Mucosa of descending colon (tissue), 3 donors: ENCODE measurements around the gene ANKRD44. TPM values are rescaled to one million over a fixed set of nuclear protein-coding genes. Genes with fewer than 3 reads are reported as not detected.
"Not testable (repeated sequence)": the region's sequence is repeated elsewhere in the genome, so short reads cannot be mapped to it uniquely, and the experiment has no call there.

ENCODE experiments used
- ATAC-seq: fragments of 200-7000 bp; cut with Tn5 transposase; one replicate; pipeline ENCODE4 v1.9.1; 2020; ENCODE audit warnings: mild to moderate bottlenecking, moderate library complexity
- DNase-seq, 3 donors: peaks; one replicate each; pipeline ENCODE4 v3.0.0-alpha.2; 2020
- H3K36me3 ChIP-seq: fragments of 200-600 bp; one replicate; pipeline ENCODE4 v1.8.0; 2021; ENCODE audit warnings: low read depth, mild to moderate bottlenecking
- H3K4me1 ChIP-seq: fragments of 200-600 bp; one replicate; pipeline ENCODE4 v1.8.0; 2021; ENCODE audit warnings: low read depth, mild to moderate bottlenecking
- H3K4me3 ChIP-seq: fragments of 200-600 bp; one replicate; pipeline ENCODE4 v1.8.0; 2021; ENCODE audit warnings: mild to moderate bottlenecking
- H3K9me3 ChIP-seq: fragments of 200-600 bp; one replicate; pipeline ENCODE4 v1.8.0; 2021; ENCODE audit warnings: mild to moderate bottlenecking
- intact Hi-C, 2 donors: fragments of 100-400 bp; cut with DNase I in 1 of 2; cut with micrococcal nuclease in 1 of 2; formaldehyde crosslinking; loops; one replicate each; pipeline versions ENCODE4 v1.11.0 to v1.11.1; 2022; cut with DNase I, micrococcal nuclease
- total RNA-seq, 3 donors: library from RNA; stranded (reverse); fragmentation: NEBNext Ultra II Directional in 2 of 3; extraction: Animal tissue kit (Norgen Biotek cat#: 25700) in 2 of 3; gene quantifications; one replicate each; pipeline versions ENCODE4 v1.2.1 to v1.2.4, GENCODE V29; 2021 to 2023
- TF ChIP-seq, protein P1 (sequence below): fragments of 200-600 bp; IDR thresholded peaks from one replicate; pipeline ENCODE4 v1.8.0; 2022; ENCODE audit warnings: antibody characterized with exemption, mild to moderate bottlenecking
- donor health status: DM: no; HTN: no; CAD: no; lungs with moderate emphysema.
- donor health status: DM: no; HTN: no; CAD: no.
- donor health status: DM: no; HTN: yes; CAD: no.

Gene ANKRD44
- total RNA-seq, 3 donors from 2014 or later = 9.7 to 25.7 (median 13.7) TPM

DNA sequence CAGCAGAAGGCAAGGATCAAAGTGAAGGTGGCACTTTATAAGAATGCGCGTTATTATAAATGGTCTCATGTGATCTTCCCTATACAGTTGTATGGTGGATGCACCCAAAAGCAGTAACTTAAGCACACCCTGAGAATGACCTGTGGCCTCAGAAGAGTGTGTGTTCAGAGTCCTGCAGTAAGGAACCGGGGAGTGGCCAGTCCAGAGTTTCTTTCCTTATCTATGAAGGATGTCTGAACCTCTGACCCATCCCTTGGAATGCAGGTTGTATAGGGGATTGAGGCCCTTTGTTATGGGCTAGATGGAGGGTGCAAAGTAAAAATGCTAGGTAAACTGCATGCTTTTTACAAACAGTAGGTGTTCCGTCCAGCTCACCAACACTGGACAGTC lies 43.6 kb upstream of the ANKRD44 start:
- intact Hi-C loops = no loop called here
- H3K4me3 ChIP-seq = no peak overlapping the region
- ATAC-seq (peak; percentile 55), DNase-seq (peak in 1 of 3 donors; percentile 13)
- H3K9me3 ChIP-seq = no peaks in the 10 kb centered on the region
- no peaks in the 10 kb centered on the region for H3K4me1 ChIP-seq
- no peaks in the 10 kb centered on the region for H3K36me3 ChIP-seq
- TF ChIP-seq, protein P1, sequence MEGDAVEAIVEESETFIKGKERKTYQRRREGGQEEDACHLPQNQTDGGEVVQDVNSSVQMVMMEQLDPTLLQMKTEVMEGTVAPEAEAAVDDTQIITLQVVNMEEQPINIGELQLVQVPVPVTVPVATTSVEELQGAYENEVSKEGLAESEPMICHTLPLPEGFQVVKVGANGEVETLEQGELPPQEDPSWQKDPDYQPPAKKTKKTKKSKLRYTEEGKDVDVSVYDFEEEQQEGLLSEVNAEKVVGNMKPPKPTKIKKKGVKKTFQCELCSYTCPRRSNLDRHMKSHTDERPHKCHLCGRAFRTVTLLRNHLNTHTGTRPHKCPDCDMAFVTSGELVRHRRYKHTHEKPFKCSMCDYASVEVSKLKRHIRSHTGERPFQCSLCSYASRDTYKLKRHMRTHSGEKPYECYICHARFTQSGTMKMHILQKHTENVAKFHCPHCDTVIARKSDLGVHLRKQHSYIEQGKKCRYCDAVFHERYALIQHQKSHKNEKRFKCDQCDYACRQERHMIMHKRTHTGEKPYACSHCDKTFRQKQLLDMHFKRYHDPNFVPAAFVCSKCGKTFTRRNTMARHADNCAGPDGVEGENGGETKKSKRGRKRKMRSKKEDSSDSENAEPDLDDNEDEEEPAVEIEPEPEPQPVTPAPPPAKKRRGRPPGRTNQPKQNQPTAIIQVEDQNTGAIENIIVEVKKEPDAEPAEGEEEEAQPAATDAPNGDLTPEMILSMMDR = no peak

DNA sequence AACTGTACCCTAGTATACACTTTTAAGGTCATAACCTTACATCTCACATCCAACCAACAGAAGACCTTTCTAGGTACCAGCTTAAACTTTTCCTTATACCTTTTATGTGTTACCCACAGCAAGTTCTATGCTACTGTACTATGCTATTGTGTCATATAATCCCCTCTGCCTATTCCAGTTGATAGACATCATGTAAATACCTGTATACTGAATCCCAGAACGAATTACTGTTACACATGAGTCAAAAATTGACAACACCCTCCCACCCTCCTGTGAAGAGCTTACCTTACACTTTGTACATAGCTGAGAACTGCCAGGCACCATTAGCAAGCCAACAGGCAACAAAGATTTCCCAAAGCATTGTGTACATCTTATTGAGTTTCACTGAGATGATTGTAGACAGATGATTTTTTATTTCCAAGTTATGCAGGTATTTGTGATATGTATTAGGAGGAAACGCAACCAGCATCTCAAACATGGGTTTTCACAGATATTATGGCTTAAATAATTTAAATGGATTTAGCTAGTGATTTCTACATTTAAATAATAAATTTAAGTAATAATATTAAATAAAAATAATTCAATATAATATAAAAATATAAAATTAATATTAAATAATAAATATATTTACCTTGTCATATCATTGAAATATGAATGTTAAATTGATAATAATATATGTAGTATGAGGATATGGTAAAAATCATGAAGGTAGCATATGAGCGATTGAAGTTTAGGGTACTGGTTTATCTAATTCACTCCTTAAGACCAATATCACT lies 43.0 kb upstream of the ANKRD44 start:
- H3K4me1 ChIP-seq = no peaks in the 10 kb centered on the region
- no peak for DNase-seq
- H3K36me3 ChIP-seq = no peaks in the 10 kb centered on the region
- TF ChIP-seq, protein P1 = no peak
- intact Hi-C loops = no loop called here
- no peak overlapping the region for H3K4me3 ChIP-seq
- no peak for ATAC-seq
- H3K9me3 ChIP-seq = no peaks in the 10 kb centered on the region

DNA sequence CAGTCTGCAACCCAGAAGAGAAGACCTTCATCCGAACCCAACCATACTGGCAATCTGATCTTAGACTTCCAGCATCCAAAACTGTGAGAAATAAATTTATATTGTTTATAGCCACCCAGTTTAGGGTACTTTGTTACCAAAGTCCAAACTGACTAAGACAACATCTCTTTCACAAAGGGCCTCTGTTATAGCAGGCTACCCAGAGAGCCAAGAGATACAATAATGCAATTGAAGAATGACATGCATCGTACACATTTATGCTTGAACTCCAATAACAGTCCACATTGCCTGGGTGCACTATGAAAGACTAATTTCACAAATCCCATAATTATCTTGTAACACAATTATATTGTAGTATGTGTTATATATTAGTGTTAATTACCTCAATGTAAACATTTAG lies 39.1 kb upstream of the ANKRD44 start:
- intact Hi-C loops = no loop called here
- Histone ChIP-seq H3K4me3 (no peak overlapping the region), H3K9me3 (no peaks in the 10 kb centered on the region), H3K4me1 (no peaks in the 10 kb centered on the region), H3K36me3 (no peaks in the 10 kb centered on the region)
- TF ChIP-seq, protein P1 = no peak
- ATAC-seq = peak; percentile 65
- DNase-seq = no peak

DNA sequence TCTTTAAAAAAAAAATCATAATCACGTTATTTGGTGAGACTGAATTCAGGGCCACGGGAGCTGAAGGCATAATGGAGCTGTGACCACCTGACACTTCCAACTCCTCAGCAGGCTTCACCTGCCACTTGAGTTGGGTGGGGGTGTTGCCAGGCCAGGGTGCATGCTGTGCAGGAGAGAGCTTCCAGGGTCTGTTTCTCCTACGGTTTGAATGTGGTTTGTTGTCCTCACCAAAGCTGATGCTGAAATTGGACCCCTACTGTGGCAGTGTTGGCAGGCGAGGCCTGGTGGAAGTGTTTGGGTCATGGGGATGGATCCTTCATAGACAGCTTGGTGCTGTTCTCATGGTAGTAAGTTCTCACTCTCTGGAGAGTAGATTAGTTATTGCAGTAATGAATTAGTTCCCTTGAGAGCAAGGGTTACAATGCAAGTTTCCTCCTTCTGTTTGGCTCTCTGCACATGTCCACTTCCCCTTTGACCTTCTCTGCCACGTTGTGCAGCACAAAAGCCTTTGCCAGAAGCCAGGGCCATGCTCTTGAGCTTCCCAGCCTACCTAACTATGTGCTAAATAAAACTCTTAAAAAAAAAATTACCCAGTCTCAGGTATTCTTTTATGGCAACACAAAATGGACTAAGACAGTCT lies 38.3 kb upstream of the ANKRD44 start:
- Histone ChIP-seq H3K4me1 (no peaks in the 10 kb centered on the region), H3K9me3 (no peaks in the 10 kb centered on the region), H3K4me3 (no peak overlapping the region), H3K36me3 (no peaks in the 10 kb centered on the region)
- ATAC-seq (no peak), DNase-seq (no peak)
- TF ChIP-seq, protein P1 = no peak
- intact Hi-C loops = no loop called here

DNA sequence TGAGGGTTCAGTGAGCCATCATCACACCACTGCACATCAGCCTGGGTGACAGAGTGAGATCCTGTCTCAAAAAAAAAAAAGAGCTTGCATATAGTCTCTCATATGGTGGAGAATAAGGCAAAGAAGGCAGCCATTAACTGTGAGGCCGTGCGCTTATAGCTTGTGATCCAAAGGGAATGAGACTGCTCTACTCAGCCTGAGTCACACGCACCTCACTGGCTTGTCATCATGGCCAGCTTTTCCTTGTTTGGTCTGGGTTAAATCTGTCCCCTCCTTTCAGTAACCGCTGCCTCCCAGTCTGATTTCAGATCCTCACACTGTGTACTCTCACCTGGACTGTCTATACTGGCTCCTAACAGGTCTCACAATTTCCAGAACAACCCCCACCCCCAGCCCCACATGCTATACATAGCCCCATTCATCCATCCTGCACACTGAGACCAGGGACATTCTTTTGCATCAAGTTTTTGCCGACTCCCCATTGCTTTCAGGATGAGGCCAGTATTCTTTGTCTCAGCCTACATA lies 35.3 kb upstream of the ANKRD44 start:
- Histone ChIP-seq H3K9me3 (no peaks in the 10 kb centered on the region), H3K4me1 (no peaks in the 10 kb centered on the region), H3K4me3 (no peak overlapping the region), H3K36me3 (no peaks in the 10 kb centered on the region)
- intact Hi-C loops = no loop called here
- no peak for ATAC-seq
- no peak for DNase-seq
- TF ChIP-seq, protein P1 = no peak

DNA sequence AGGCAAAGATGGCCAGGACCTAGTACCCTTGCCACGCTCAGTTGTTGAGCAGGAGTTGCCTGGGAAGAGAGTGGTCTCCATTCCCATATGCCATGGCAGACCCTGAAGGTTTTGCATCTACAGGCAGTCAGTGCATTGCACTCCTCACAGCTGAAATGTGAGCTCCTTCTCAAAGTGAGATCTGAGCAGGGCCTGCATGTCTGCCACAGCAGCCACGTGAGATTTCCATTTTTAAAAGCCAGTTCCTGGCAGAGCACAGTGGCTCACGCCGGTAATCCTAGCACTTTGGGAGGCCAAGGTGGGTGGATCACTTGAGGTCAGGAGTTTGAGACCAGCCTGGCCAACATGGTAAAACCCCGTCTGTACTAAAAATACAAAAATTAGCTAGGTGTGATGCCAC lies 33.4 kb upstream of the ANKRD44 start:
- ATAC-seq, H3K9me3 ChIP-seq, H3K4me1 ChIP-seq, DNase-seq, intact Hi-C loops, H3K36me3 ChIP-seq, H3K4me3 ChIP-seq: not testable (repeated sequence)
